HEK293 (cell line): ENCODE measurements around the gene GAS7.

ENCODE experiments used
- CTCF ChIA-PET: fragments of 350-600 bp; formaldehyde crosslinking; extraction: SDS; loops from one replicate; lab custom pipeline; 2021; ENCODE audit warnings: antibody characterized with exemption; lab: Yijun Ruan, JAX
- POLR2A ChIA-PET: fragments of 300-600 bp; formaldehyde crosslinking; extraction: SDS; loops from one replicate; lab custom pipeline; 2020; ENCODE audit warnings: antibody characterized with exemption, inconsistent platforms; lab: Yijun Ruan, JAX
- H3K27ac ChIP-seq: fragments of 200-500 bp; sonication (Bioruptor generic); 2 replicates; pipeline ENCODE4 v1.5.1; 2014; ENCODE audit warnings: low read depth, low read length, control low read depth, inconsistent platforms; ENCODE audit errors: extremely low read depth
- H3K36me3 ChIP-seq, 2 experiments: fragments of 200-500 bp in 1 of 2; sonication (Bioruptor generic) in 1 of 2; 1 replicate in 1 of 2; 2 replicates in 1 of 2; pipeline ENCODE4 v1.5.1; 2014 to 2017; ENCODE audit warnings: inconsistent platforms in 2 of 2, low read length in 2 of 2; ENCODE audit not compliant: control insufficient read depth in 2 of 2, insufficient read depth in 1 of 2
- H3K4me1 ChIP-seq: fragments of 200-500 bp; sonication (Bioruptor generic); 2 replicates; pipeline ENCODE4 v1.5.1; 2014; ENCODE audit warnings: mild to moderate bottlenecking, low read length, inconsistent platforms; ENCODE audit not compliant: control insufficient read depth, insufficient read depth
- H3K4me3 ChIP-seq: 2 replicates; pipeline ENCODE4 v1.5.1; 2011; ENCODE audit warnings: low read depth, mild to moderate bottlenecking, control low read depth, low read length, moderate library complexity
- H3K9me3 ChIP-seq: fragments of 200-500 bp; sonication (Bioruptor generic); 2 replicates; pipeline ENCODE4 v1.5.1; 2014; ENCODE audit warnings: low read depth, low read length, inconsistent platforms; ENCODE audit not compliant: control insufficient read depth, insufficient read depth
- EGR2 ChIP-seq: fragments of 450-650 bp; formaldehyde crosslinking; IDR thresholded peaks from 2 replicates; pipeline ENCODE4 v1.5.1; 2016; ENCODE audit warnings: low read depth, missing biosample characterization, missing genetic modification characterization
- GFI1B ChIP-seq: fragments of 450-650 bp; formaldehyde crosslinking; IDR thresholded peaks from 2 replicates; pipeline ENCODE4 v1.5.1; 2016; ENCODE audit warnings: missing biosample characterization, missing genetic modification characterization
- GLIS1 ChIP-seq: fragments of 450-650 bp; formaldehyde crosslinking; IDR thresholded peaks from 2 replicates; pipeline ENCODE4 v1.5.1; 2016; ENCODE audit warnings: missing biosample characterization, missing genetic modification characterization
- GLIS2 ChIP-seq: fragments of 450-650 bp; formaldehyde crosslinking; IDR thresholded peaks from 2 replicates; pipeline ENCODE4 v1.5.1; 2016; ENCODE audit warnings: missing biosample characterization, missing genetic modification characterization
- IKZF3 ChIP-seq: fragments of 450-650 bp; IDR thresholded peaks from 2 replicates; pipeline ENCODE4 v1.5.0; 2018; ENCODE audit warnings: missing biosample characterization, mild to moderate bottlenecking, missing genetic modification characterization, moderate library complexity
- KLF16 ChIP-seq: fragments of 450-650 bp; formaldehyde crosslinking; IDR thresholded peaks from 2 replicates; pipeline ENCODE4 v1.5.1; 2017; ENCODE audit warnings: missing biosample characterization, missing genetic modification characterization
- MYNN ChIP-seq: fragments of 450-650 bp; formaldehyde crosslinking; IDR thresholded peaks from 2 replicates; pipeline ENCODE4 v1.5.1; 2016; ENCODE audit warnings: missing biosample characterization, missing genetic modification characterization, borderline replicate concordance
- OVOL3 ChIP-seq: fragments of 450-650 bp; formaldehyde crosslinking; IDR thresholded peaks from 2 replicates; pipeline ENCODE4 v1.5.1; 2016; ENCODE audit warnings: missing biosample characterization, missing genetic modification characterization
- PRDM10 ChIP-seq: fragments of 450-650 bp; formaldehyde crosslinking; IDR thresholded peaks from 2 replicates; pipeline ENCODE4 v1.5.1; 2016; ENCODE audit warnings: missing biosample characterization, missing genetic modification characterization
- SCRT2 ChIP-seq: fragments of 450-650 bp; formaldehyde crosslinking; IDR thresholded peaks from 2 replicates; pipeline ENCODE4 v1.5.1; 2016; ENCODE audit warnings: missing biosample characterization, missing genetic modification characterization
- SP7 ChIP-seq: fragments of 450-650 bp; formaldehyde crosslinking; IDR thresholded peaks from 2 replicates; pipeline ENCODE4 v1.5.1; 2016; ENCODE audit warnings: missing biosample characterization, missing genetic modification characterization
- ZBTB21 ChIP-seq: fragments of 450-650 bp; formaldehyde crosslinking; IDR thresholded peaks from 2 replicates; pipeline ENCODE4 v1.5.1; 2017; ENCODE audit warnings: missing biosample characterization, missing genetic modification characterization
- ZEB2 ChIP-seq: fragments of 450-650 bp; formaldehyde crosslinking; IDR thresholded peaks from 2 replicates; pipeline ENCODE4 v1.5.1; 2016; ENCODE audit warnings: missing biosample characterization, missing genetic modification characterization
- ZFHX2 ChIP-seq: fragments of 450-650 bp; formaldehyde crosslinking; conservative IDR thresholded peaks from 2 replicates; pipeline ENCODE4 v1.5.1; 2016; ENCODE audit warnings: missing biosample characterization, missing genetic modification characterization
- ZFP37 ChIP-seq: fragments of 450-650 bp; formaldehyde crosslinking; IDR thresholded peaks from 2 replicates; pipeline ENCODE4 v1.5.1; 2016; ENCODE audit warnings: missing biosample characterization, missing genetic modification characterization
- ZIC2 ChIP-seq: fragments of 450-650 bp; formaldehyde crosslinking; IDR thresholded peaks from 2 replicates; pipeline ENCODE4 v1.5.1; 2016; ENCODE audit warnings: missing biosample characterization, missing genetic modification characterization
- ZNF121 ChIP-seq: fragments of 450-650 bp; formaldehyde crosslinking; IDR thresholded peaks from 2 replicates; pipeline ENCODE4 v1.5.1; 2016; ENCODE audit warnings: missing biosample characterization, missing genetic modification characterization
- ZNF350 ChIP-seq: fragments of 450-650 bp; formaldehyde crosslinking; IDR thresholded peaks from 2 replicates; pipeline ENCODE4 v1.5.0; 2017; ENCODE audit warnings: missing biosample characterization, mild to moderate bottlenecking, missing genetic modification characterization
- ZNF423 ChIP-seq: fragments of 450-650 bp; formaldehyde crosslinking; IDR thresholded peaks from 2 replicates; pipeline ENCODE4 v1.5.1; 2016; ENCODE audit warnings: missing biosample characterization, missing genetic modification characterization
- ZNF426 ChIP-seq: fragments of 450-650 bp; formaldehyde crosslinking; IDR thresholded peaks from 2 replicates; pipeline ENCODE4 v1.5.1; 2017; ENCODE audit warnings: missing biosample characterization, missing genetic modification characterization, mild to moderate bottlenecking, inconsistent platforms, moderate library complexity
- ZNF48 ChIP-seq: fragments of 450-650 bp; formaldehyde crosslinking; IDR thresholded peaks from 2 replicates; pipeline ENCODE4 v1.5.1; 2016; ENCODE audit warnings: missing biosample characterization, missing genetic modification characterization
- ZNF664 ChIP-seq: fragments of 450-650 bp; formaldehyde crosslinking; IDR thresholded peaks from 2 replicates; pipeline ENCODE4 v1.5.1; 2016; ENCODE audit warnings: missing biosample characterization, missing genetic modification characterization
- TF ChIP-seq, protein P1 (sequence below): fragments of 450-650 bp; formaldehyde crosslinking; IDR thresholded peaks from 2 replicates; pipeline ENCODE4 v1.5.1; 2016; ENCODE audit warnings: missing biosample characterization, missing genetic modification characterization
- TF ChIP-seq, protein P2 (sequence below): fragments of 450-650 bp; formaldehyde crosslinking; conservative IDR thresholded peaks from 2 replicates; pipeline ENCODE4 v1.5.1; 2016; ENCODE audit warnings: low read depth, missing biosample characterization, missing genetic modification characterization

GAS7 gene

GRCh38 chr17:10217916-10218315 lies 19.5 kb upstream of the GAS7 start:
- Histone ChIP-seq H3K4me3 (no peak overlapping the region), H3K9me3 (no peaks in the 10 kb centered on the region; the same call in 1 of the 2 replicates), H3K36me3 (no peaks in the 10 kb centered on the region), H3K4me1 (no peaks in the 10 kb centered on the region), H3K27ac (no peak overlapping the region)
- TF ChIP-seq SCRT2 (tag by site-specific recombination) (0 out of 2 replicates have a peak, but pooled peaks have one; percentile 19), KLF16 (tag by site-specific recombination) (no peak)
- ChIA-PET POLR2A (interaction anchor here (0.5 kb wide), 1 partner anchor 25 kb away, joined by 5 read pairs; no protein-coding TSS in a partner anchor), CTCF (interaction anchor here (1.2 kb wide), 1 partner anchor 9 kb away, joined by 4 read pairs; no protein-coding TSS in a partner anchor)

DNA sequence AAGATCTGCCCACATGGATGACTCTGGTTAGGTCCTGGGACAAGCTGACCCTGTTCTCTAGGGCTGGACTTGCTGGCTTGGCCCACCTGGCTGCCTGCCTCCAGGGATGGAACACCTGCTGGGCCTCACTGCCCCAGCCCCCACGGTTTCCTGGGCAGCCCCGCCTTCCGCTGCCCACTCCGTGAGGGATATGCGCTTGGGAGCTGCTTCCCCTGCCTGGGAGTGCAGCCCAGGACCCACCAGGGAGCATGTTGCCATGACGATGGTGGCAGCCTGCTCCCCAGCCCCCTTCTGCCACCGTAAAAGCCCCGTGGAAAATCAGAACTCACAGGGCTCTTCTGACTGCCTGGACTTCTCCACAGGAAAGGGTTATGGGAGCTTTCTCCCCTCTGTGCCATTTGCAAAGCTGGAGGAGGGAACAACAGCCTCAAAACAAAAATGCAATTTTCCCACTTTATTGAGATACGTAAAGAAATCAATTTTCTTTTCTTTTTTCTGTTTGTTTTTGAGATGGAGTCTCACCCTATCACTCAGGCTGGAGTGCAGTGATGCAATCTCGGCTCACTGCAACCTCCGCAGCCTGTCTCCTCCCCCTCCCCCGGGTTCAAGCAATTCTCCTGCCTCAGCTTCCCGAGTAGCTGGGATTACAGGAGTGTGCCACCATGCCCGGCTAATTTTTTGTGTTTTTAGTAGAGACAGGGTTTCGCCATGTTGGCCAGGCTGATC lies 18.0 kb upstream of the GAS7 start:
- H3K4me3 ChIP-seq: no peak overlapping the region
- ChIA-PET POLR2A (no interaction called here), CTCF (interaction anchor here (3.6 kb wide), 1 partner anchor 10 kb away, joined by 20 read pairs; no protein-coding TSS in a partner anchor)
- H3K9me3 ChIP-seq: no peaks in the 10 kb centered on the region
- no peaks in the 10 kb centered on the region for H3K36me3 ChIP-seq
- 0 out of 2 replicates have a peak, but pooled peaks have one; percentile 33 for TF ChIP-seq ZNF423 (tag by site-specific recombination)
- TF ChIP-seq GLIS2 (tag by site-specific recombination): peak; percentile 54
- peak; percentile 26; the same call in 1 of the 2 replicates for TF ChIP-seq EGR2 (tag by site-specific recombination)
- peak; percentile 91 for TF ChIP-seq MYNN (tag by site-specific recombination)
- TF ChIP-seq GLIS1: peak; percentile 95
- TF ChIP-seq ZFHX2 (tag by site-specific recombination): peak; percentile 66
- no peak for TF ChIP-seq OVOL3 (tag by site-specific recombination)
- TF ChIP-seq PRDM10 (tag by site-specific recombination): peak; percentile 55; the same call in 1 of the 2 replicates
- 0 out of 2 replicates have a peak, but pooled peaks have one; percentile 33 for TF ChIP-seq IKZF3 (tag by site-specific recombination)
- TF ChIP-seq, protein P1, sequence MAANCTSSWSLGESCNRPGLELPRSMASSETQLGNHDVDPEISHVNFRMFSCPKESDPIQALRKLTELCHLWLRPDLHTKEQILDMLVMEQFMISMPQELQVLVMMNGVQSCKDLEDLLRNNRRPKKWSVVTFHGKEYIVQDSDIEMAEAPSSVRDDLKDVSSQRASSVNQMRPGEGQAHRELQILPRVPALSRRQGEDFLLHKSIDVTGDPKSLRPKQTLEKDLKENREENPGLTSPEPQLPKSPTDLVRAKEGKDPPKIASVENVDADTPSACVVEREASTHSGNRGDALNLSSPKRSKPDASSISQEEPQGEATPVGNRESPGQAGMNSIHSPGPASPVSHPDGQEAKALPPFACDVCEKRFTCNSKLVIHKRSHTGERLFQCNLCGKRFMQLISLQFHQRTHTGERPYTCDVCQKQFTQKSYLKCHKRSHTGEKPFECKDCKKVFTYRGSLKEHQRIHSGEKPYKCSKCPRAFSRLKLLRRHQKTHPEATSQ (tag by site-specific recombination): no peak
- no peak for TF ChIP-seq ZNF48
- TF ChIP-seq ZIC2: peak; percentile 92
- TF ChIP-seq ZNF664 (tag by site-specific recombination): peak; percentile 55; the same call in 1 of the 2 replicates
- no peaks in the 10 kb centered on the region for H3K4me1 ChIP-seq
- no peak overlapping the region for H3K27ac ChIP-seq

DNA sequence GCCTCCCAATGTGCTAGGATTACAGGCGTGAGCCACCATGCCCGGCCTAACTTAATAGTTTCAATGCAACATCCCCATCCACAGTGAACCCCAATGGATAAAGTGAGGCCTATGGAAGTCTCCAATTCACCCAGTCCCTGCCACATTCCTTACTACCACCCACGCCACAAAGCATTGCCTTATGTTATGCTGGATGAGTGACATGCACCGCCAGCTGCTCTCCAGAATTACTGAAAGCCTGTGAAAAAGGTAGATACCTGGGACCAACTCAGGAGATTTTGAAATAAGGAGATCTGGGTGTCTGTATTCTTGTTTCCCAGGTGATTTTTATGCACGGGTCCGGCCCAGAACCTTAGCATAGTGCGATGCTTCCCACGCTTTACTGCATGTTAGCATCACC lies 16.9 kb upstream of the GAS7 start:
- POLR2A ChIA-PET: no interaction called here
- Histone ChIP-seq H3K27ac (no peak overlapping the region), H3K9me3 (no peaks in the 10 kb centered on the region), H3K4me3 (no peak overlapping the region), H3K4me1 (no peaks in the 10 kb centered on the region), H3K36me3 (no peaks in the 10 kb centered on the region)
- CTCF ChIA-PET: interaction anchor here (3.6 kb wide), 1 partner anchor 12 kb away, joined by 20 read pairs; no protein-coding TSS in a partner anchor
- TF ChIP-seq GLIS2 (tag by site-specific recombination): no peak
- TF ChIP-seq, protein P2, sequence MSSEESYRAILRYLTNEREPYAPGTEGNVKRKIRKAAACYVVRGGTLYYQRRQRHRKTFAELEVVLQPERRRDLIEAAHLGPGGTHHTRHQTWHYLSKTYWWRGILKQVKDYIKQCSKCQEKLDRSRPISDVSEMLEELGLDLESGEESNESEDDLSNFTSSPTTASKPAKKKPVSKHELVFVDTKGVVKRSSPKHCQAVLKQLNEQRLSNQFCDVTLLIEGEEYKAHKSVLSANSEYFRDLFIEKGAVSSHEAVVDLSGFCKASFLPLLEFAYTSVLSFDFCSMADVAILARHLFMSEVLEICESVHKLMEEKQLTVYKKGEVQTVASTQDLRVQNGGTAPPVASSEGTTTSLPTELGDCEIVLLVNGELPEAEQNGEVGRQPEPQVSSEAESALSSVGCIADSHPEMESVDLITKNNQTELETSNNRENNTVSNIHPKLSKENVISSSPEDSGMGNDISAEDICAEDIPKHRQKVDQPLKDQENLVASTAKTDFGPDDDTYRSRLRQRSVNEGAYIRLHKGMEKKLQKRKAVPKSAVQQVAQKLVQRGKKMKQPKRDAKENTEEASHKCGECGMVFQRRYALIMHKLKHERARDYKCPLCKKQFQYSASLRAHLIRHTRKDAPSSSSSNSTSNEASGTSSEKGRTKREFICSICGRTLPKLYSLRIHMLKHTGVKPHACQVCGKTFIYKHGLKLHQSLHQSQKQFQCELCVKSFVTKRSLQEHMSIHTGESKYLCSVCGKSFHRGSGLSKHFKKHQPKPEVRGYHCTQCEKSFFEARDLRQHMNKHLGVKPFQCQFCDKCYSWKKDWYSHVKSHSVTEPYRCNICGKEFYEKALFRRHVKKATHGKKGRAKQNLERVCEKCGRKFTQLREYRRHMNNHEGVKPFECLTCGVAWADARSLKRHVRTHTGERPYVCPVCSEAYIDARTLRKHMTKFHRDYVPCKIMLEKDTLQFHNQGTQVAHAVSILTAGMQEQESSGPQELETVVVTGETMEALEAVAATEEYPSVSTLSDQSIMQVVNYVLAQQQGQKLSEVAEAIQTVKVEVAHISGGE (tag by site-specific recombination): no peak
- TF ChIP-seq ZNF350 (tag by site-specific recombination): no peak
- no peak for TF ChIP-seq ZFP37
- TF ChIP-seq ZBTB21 (tag by site-specific recombination): no peak
- no peak for TF ChIP-seq ZEB2 (tag by site-specific recombination)
- TF ChIP-seq GFI1B: no peak
- no peak for TF ChIP-seq SP7 (tag by site-specific recombination)
- no peak for TF ChIP-seq ZNF121 (tag by site-specific recombination)
- TF ChIP-seq ZNF426 (tag by site-specific recombination): no peak
